HG02642 (cell line): ENCODE data around the gene MFNG.
"Not testable (repeated sequence)": the region's sequence is repeated elsewhere in the genome, so short reads cannot be mapped to it uniquely, and the experiment has no call there.

Source experiments
- ATAC-seq: cut with Tn5 transposase; IDR thresholded peaks from one replicate; pipeline ENCODE4 v1.9.1; 2021; ENCODE audit warnings: mild to moderate bottlenecking; ENCODE audit not compliant: unreplicated experiment, poor library complexity

The MFNG gene

GRCh38 chr22:37476389-37477329, 9.5 kb downstream of the MFNG start:
- ATAC-seq = no peak

GRCh38 chr22:37474447-37475090, 11.6 kb downstream of the MFNG start:
- no peak for ATAC-seq

GRCh38 chr22:37473437-37473946, 12.7 kb downstream of the MFNG start:
- ATAC-seq = no peak

GRCh38 chr22:37472418-37473006, 13.7 kb downstream of the MFNG start:
- ATAC-seq = no peak

- ATAC-seq = no peak
These were observed 14.3 kb downstream of the MFNG start for GRCh38 chr22:37471727-37472417.

- no peak for ATAC-seq
These were observed 16.1 kb downstream of the MFNG start for GRCh38 chr22:37470087-37470445.

- ATAC-seq = no peak
These were observed 16.6 kb downstream of the MFNG start for GRCh38 chr22:37469416-37470086.

- not testable (repeated sequence) for ATAC-seq
These were observed 17.9 kb downstream of the MFNG start for GRCh38 chr22:37468201-37468695.

GRCh38 chr22:37467391-37467955, 18.7 kb downstream of the MFNG start:
- no peak for ATAC-seq

GRCh38 chr22:37464181-37464580, 22.0 kb downstream of the MFNG start:
- ATAC-seq = no peak

GRCh38 chr22:37462983-37463382, 23.2 kb downstream of the MFNG start:
- no peak for ATAC-seq

GRCh38 chr22:37462436-37462835, 23.7 kb downstream of the MFNG start:
- ATAC-seq = no peak

- no peak for ATAC-seq
These were observed 24.2 kb downstream of the MFNG start for GRCh38 chr22:37461961-37462360.

GRCh38 chr22:37460684-37461083, 25.5 kb downstream of the MFNG start:
- no peak for ATAC-seq

GRCh38 chr22:37459206-37459605, 27.0 kb downstream of the MFNG start:
- no peak for ATAC-seq

- no peak for ATAC-seq
These were observed 28.9 kb downstream of the MFNG start for GRCh38 chr22:37457093-37457893.

GRCh38 chr22:37456346-37456745, 29.8 kb downstream of the MFNG start:
- no peak for ATAC-seq

GRCh38 chr22:37455896-37456295, 30.3 kb downstream of the MFNG start:
- no peak for ATAC-seq
